Gastrocnemius medialis (tissue), 4 donors: ENCODE results near the gene YWHAG.

ENCODE experiments used
- POLR2A ChIP-seq, 2 donors: fragments of 450-650 bp; IDR thresholded peaks; one replicate each; pipeline ENCODE4 v1.6.1; 2017; ENCODE audit warnings: antibody characterized with exemption in 2 of 2, mild to moderate bottlenecking in 2 of 2, moderate library complexity in 2 of 2
- TF ChIP-seq, protein P1 (sequence below), 5 experiments: fragments of 450-650 bp in 3 of 5; fragments of 200-600 bp in 2 of 5; sonication (generic) in 2 of 5; IDR thresholded peaks in 4 of 5; conservative IDR thresholded peaks in 1 of 5; 1 replicate in 4 of 5; 2 replicates in 1 of 5; pipeline ENCODE4 v1.5.1; 2016 to 2019; ENCODE audit warnings: antibody characterized with exemption in 5 of 5, mild to moderate bottlenecking in 3 of 5, moderate library complexity in 3 of 5

DNA sequence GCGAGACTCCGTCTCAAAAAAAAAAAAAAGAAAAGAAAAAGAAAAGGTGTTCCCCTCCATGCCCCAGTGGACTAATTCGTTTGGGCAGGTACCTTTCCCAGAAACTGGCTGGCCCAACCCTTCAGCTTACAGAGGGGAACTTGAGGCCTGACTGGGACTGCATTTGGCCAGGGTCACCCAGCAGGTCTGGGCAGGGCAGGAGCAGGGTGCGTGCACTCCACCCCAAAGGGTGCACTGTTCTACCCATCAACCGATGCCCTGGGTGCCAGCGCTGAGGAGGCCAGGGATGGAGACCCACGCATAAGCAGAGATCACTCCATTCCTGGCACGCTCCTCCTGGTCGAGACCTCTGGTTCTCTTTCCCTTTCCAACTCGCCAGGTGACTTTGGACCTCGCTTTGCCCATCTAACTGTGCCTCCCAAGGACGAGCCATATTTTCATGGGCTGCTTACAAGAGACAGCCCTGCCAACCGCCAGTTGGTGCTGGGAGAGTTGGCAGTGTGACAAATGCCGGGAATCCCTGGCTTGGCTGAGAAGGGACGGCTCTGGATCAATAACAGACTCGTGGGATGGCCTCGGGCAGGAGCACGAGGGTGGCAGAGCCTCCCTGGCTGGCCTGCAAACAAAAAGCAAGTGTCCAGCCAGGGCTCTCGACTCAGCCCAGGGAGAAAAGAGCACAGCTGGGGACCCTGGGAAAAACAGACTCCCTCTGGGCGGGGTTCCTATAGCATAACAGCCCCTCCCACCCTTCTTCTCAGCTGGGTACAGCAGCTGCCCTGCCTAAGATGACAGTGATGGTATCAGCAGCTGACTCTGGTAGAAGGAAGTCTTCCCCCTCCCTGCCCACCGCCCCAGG, 48.5 kb downstream of the YWHAG start:
- peak in 1 of 2 donors; percentile 13 for TF ChIP-seq POLR2A (IDR thresholded peaks at IDR 0.05)
- TF ChIP-seq, protein P1, sequence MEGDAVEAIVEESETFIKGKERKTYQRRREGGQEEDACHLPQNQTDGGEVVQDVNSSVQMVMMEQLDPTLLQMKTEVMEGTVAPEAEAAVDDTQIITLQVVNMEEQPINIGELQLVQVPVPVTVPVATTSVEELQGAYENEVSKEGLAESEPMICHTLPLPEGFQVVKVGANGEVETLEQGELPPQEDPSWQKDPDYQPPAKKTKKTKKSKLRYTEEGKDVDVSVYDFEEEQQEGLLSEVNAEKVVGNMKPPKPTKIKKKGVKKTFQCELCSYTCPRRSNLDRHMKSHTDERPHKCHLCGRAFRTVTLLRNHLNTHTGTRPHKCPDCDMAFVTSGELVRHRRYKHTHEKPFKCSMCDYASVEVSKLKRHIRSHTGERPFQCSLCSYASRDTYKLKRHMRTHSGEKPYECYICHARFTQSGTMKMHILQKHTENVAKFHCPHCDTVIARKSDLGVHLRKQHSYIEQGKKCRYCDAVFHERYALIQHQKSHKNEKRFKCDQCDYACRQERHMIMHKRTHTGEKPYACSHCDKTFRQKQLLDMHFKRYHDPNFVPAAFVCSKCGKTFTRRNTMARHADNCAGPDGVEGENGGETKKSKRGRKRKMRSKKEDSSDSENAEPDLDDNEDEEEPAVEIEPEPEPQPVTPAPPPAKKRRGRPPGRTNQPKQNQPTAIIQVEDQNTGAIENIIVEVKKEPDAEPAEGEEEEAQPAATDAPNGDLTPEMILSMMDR (IDR thresholded peaks at IDR 0.05 in 4 of 5, conservative IDR thresholded peaks at IDR 0.05 in 1 of 5), result no peak
